K562 (cell line): Measurements from ENCODE around the gene COL5A1. TPM values are rescaled to one million over a fixed set of nuclear protein-coding genes. Genes with fewer than 3 reads are reported as not detected.

Experiments
- ATAC-seq: fragments of 200-7000 bp; cut with Tn5 transposase; 3 replicates; pipeline ENCODE4 v1.9.1; 2020; ENCODE audit warnings: moderate library complexity
- BruUV-seq: library from RNA; stranded (reverse); fragments of 400-500 nt; replicated peaks from 2 replicates; lab custom pipeline; 2021; lab: Mats Ljungman, UMichigan
- CTCF ChIA-PET: fragments of 300-600 bp; formaldehyde crosslinking; extraction: SDS; loops from one replicate; lab custom pipeline; 2021; ENCODE audit warnings: low intra/inter-chr PET ratio; lab: Yijun Ruan, JAX
- POLR2A ChIA-PET: fragments of 300-600, 350-650 bp; sonication (Branson Sonifier 250); formaldehyde crosslinking; extraction: SDS; loops from one replicate; lab custom pipeline; 2021; ENCODE audit warnings: antibody characterized with exemption, inconsistent platforms; lab: Yijun Ruan, JAX
- DNase-seq, 4 experiments: peaks; one replicate each; pipeline versions ENCODE4 v3.0.0 to v3.0.0-alpha.2; 2011 to 2018; ENCODE audit warnings: low spot score in 3 of 4, mixed read lengths in 3 of 4; ENCODE audit errors: extremely low read depth in 1 of 4
- FAIRE-seq: peaks from 2 replicates; lab custom pipeline; 2011; peaks lifted over from hg19 to GRCh38; lab: Jason Lieb, UNC
- H2AFZ ChIP-seq: 2 replicates; pipeline ENCODE4 v1.6.0; 2011; ENCODE audit warnings: low read depth, low read length, control low read depth, inconsistent platforms
- H3K27ac ChIP-seq: fragments of 200-600 bp; 3 replicates; pipeline ENCODE4 v1.8.0; 2011; ENCODE audit warnings: low read depth, mild to moderate bottlenecking, control low read depth, inconsistent platforms, low read length, moderate library complexity, mixed read lengths; ENCODE audit errors: extremely low read depth
- H3K27me3 ChIP-seq, 2 experiments: fragments of 300-600 bp in 1 of 2; 2 replicates in 1 of 2; 3 replicates in 1 of 2; pipeline versions ENCODE4 v1.6.0 to v1.8.0; 2011; ENCODE audit warnings: inconsistent platforms in 2 of 2, low read length in 2 of 2, mild to moderate bottlenecking in 1 of 2, mixed read lengths in 1 of 2, moderate library complexity in 1 of 2; ENCODE audit not compliant: control insufficient read depth in 2 of 2, insufficient read depth in 2 of 2
- H3K36me3 ChIP-seq: fragments of 300-600 bp; 3 replicates; pipeline ENCODE4 v1.8.0; 2011; ENCODE audit warnings: mild to moderate bottlenecking, low read length, inconsistent platforms; ENCODE audit not compliant: control insufficient read depth, insufficient read depth
- H3K4me1 ChIP-seq, 2 experiments: fragments of 200-600 bp in 1 of 2; replicated peaks in 1 of 2; 2 replicates in 1 of 2; 3 replicates in 1 of 2; pipeline versions ENCODE4 v1.5.1 to v1.8.0; 2011; ENCODE audit warnings: inconsistent platforms in 2 of 2, low read length in 2 of 2, mild to moderate bottlenecking in 1 of 2, mixed read lengths in 1 of 2, moderate library complexity in 1 of 2; ENCODE audit not compliant: control insufficient read depth in 2 of 2, insufficient read depth in 2 of 2
- H3K4me2 ChIP-seq: 2 replicates; pipeline ENCODE4 v1.6.1; 2011; ENCODE audit warnings: low read length, control low read depth, inconsistent platforms, mixed read lengths; ENCODE audit not compliant: insufficient read depth
- H3K4me3 ChIP-seq: fragments of 200-600 bp; sonication (generic), shearing (Covaris generic); 2 replicates; pipeline ENCODE4 v1.5.1; 2016; ENCODE audit warnings: control low read depth, inconsistent platforms
- H3K79me2 ChIP-seq: fragments of 200-600 bp; 3 replicates; pipeline ENCODE4 v1.8.0; 2011; ENCODE audit warnings: low read length, inconsistent platforms; ENCODE audit not compliant: control insufficient read depth, insufficient read depth
- H3K9ac ChIP-seq, 2 experiments: 2 replicates each; pipeline versions ENCODE4 v1.6.0 to v1.6.1; 2011; ENCODE audit warnings: low read depth in 2 of 2, low read length in 2 of 2, control low read depth in 1 of 2, inconsistent platforms in 1 of 2, mild to moderate bottlenecking in 1 of 2, mixed read lengths in 1 of 2; ENCODE audit not compliant: insufficient read depth in 1 of 2
- H3K9me1 ChIP-seq: one replicate; pipeline ENCODE4 v1.6.0; 2011; ENCODE audit warnings: inconsistent platforms, mild to moderate bottlenecking, low read length, moderate library complexity; ENCODE audit not compliant: control insufficient read depth, insufficient read depth
- H3K9me3 ChIP-seq: replicated peaks from 2 replicates; pipeline ENCODE4 v1.5.1; 2011; ENCODE audit warnings: low read depth, low read length, inconsistent platforms; ENCODE audit not compliant: control insufficient read depth, insufficient read depth
- H4K20me1 ChIP-seq: replicated peaks from 2 replicates; pipeline ENCODE4 v1.6.1; 2011; ENCODE audit warnings: low read length, inconsistent platforms, mixed read lengths; ENCODE audit not compliant: control insufficient read depth, insufficient read depth
- CBFA2T3 ChIP-seq: fragments of 450-650 bp; IDR thresholded peaks from 2 replicates; pipeline ENCODE4 v1.6.1; 2017
- GABPB2 ChIP-seq: fragments of 250-450 bp; sonication (Bioruptor Pico); conservative IDR thresholded peaks from 2 replicates; pipeline ENCODE4 v1.5.1; 2021; ENCODE audit warnings: mild to moderate bottlenecking
- HES1 ChIP-seq: fragments of 450-650 bp; IDR thresholded peaks from 2 replicates; pipeline ENCODE4 v1.6.1; 2016; ENCODE audit warnings: low read depth, mild to moderate bottlenecking, moderate library complexity
- MAFF ChIP-seq: IDR thresholded peaks from 2 replicates; pipeline ENCODE4 v1.6.1; 2012; ENCODE audit warnings: low read length, improper control_type of control experiment
- MECOM ChIP-seq: fragments of 250-450 bp; sonication (Bioruptor Pico); IDR thresholded peaks from 2 replicates; pipeline ENCODE4 v1.8.0; 2022; ENCODE audit warnings: inconsistent platforms
- NFIX ChIP-seq: fragments of 250-450 bp; sonication (Bioruptor Pico); IDR thresholded peaks from 2 replicates; pipeline ENCODE4 v1.4.0; 2020; ENCODE audit warnings: low read depth, mild to moderate bottlenecking, moderate library complexity
- SRF ChIP-seq, 2 experiments: fragments of 250-450, 450-650 bp in 1 of 2; sonication (Bioruptor Pico) in 1 of 2; sonication (generic) in 1 of 2; formaldehyde crosslinking; IDR thresholded peaks; 2 replicates each; pipeline versions ENCODE4 v1.5.0 to v1.5.1; 2020 to 2022; ENCODE audit warnings: mild to moderate bottlenecking in 1 of 2, missing genetic modification reagents in 1 of 2
- ZBTB9 ChIP-seq: fragments of 450-650 bp; formaldehyde crosslinking; IDR thresholded peaks from 2 replicates; pipeline ENCODE4 v1.4.0; 2020; ENCODE audit warnings: mild to moderate bottlenecking, moderate library complexity
- ZKSCAN3 ChIP-seq: fragments of 250-450 bp; sonication (Bioruptor Pico); IDR thresholded peaks from 2 replicates; pipeline ENCODE4 v1.4.0; 2020
- ZNF12 ChIP-seq: sonication (generic); formaldehyde crosslinking; IDR thresholded peaks from 2 replicates; pipeline ENCODE4 v1.4.0; 2020; ENCODE audit warnings: mild to moderate bottlenecking, missing genetic modification reagents
- ZNF436 ChIP-seq: fragments of 250-450, 450-650 bp; sonication (Bioruptor Pico); formaldehyde crosslinking; IDR thresholded peaks from 2 replicates; pipeline ENCODE4 v1.7.0; 2020; ENCODE audit warnings: mild to moderate bottlenecking
- ZNF586 ChIP-seq: fragments of 450-650 bp; formaldehyde crosslinking; conservative IDR thresholded peaks from 2 replicates; pipeline ENCODE4 v1.4.0; 2020; ENCODE audit warnings: mild to moderate bottlenecking, moderate library complexity
- ZNF778 ChIP-seq: fragments of 450-650 bp; formaldehyde crosslinking; IDR thresholded peaks from 2 replicates; pipeline ENCODE4 v1.4.0; 2020; ENCODE audit warnings: mild to moderate bottlenecking, moderate library complexity
- WGBS: fragments of 100-300 bp; shearing (Covaris generic); methylation state at CpG from one replicate; pipeline ENCODE4 v1.1.6; 2016; ENCODE audit warnings: low coverage, mixed read lengths; ENCODE audit not compliant: insufficient coverage; ENCODE audit errors: missing lambda C conversion rate; 5-methylcytosine and 5-hydroxymethylcytosine counted together
- in situ Hi-C: fragments of 300-500 bp; cut with MboI; formaldehyde crosslinking; loops from 4 replicates; pipeline ENCODE4 v1.15.0; 2018; ENCODE audit warnings: inconsistent platforms, mixed read lengths
- intact Hi-C: fragments of 100-400 bp; cut with micrococcal nuclease; formaldehyde crosslinking; loops from 2 replicates; pipeline ENCODE4 v1.14.2; 2022
- polyA plus RNA-seq, 8 experiments: library from polyadenylated mRNA; depleted of rRNA in 4 of 8; stranded (reverse) in 5 of 8; unstranded in 3 of 8; fragments of >200 nt; fragmentation: Nextera tagmentation in 2 of 8; fragmentation: Illumina TruSeq in 1 of 8; extraction: Ambion mirVana in 2 of 8; extraction: Trizol in 1 of 8; gene quantifications; 2 replicates each; pipeline versions ENCODE4 v1.2.1 to v1.2.3, GENCODE V29; 2011 to 2014; ENCODE audit warnings: inconsistent platforms in 1 of 8, missing spikeins in 1 of 8
- total RNA-seq, 7 experiments: library from RNA; depleted of rRNA in 6 of 7; stranded (reverse); fragments of >200 nt in 6 of 7; fragmentation: Illumina TruSeq in 2 of 7; extraction: Trizol in 2 of 7; gene quantifications; 2 replicates each; pipeline versions ENCODE4 v1.2.1 to v1.2.3, GENCODE V29; 2011 to 2021; ENCODE audit warnings: low replicate concordance in 1 of 7

The COL5A1 gene
- total and polyA plus RNA-seq, 9 of the 15 experiments (the other 6 are each of a cell fraction or from before 2014, with no cell fraction given), result under 0.01 to 0.13 (median 0.04) TPM; not detected in 6

GRCh38 chr9:134629061-134629585 lies 12.5 kb upstream of the COL5A1 start:
- Histone ChIP-seq H2AFZ (no peak overlapping the region), H3K79me2 (no peaks in the 10 kb centered on the region), H3K36me3 (no peaks in the 10 kb centered on the region), H3K9me3 (no peaks in the 10 kb centered on the region), H3K4me2 (no peak overlapping the region), H4K20me1 (peaks cover 9% of the 10 kb centered on the region; the same call in 1 of the 2 replicates)
- no TSS peak for BruUV-seq
- 3% methylated on average over 15 of the region's 21 CpGs for WGBS
- FAIRE-seq, result no peak
- no peak for DNase-seq
- intact Hi-C loops, result no loop called here
- TF ChIP-seq NFIX (CRISPR knock-in tag) (no peak), ZNF436 (CRISPR knock-in tag) (no peak)
- TF ChIP-seq, all 486 proteins: peak for 0
- Histone ChIP-seq H3K9ac (no peak overlapping the region; a peak in 1 of 4 replicates), H3K4me3 (no peak overlapping the region), H3K27me3 (peaks cover 10 to 73% of the 10 kb centered on the region in 2 experiments; a peak in 4 of 5 replicates), H3K9me1 (no peaks in the 10 kb centered on the region), H3K27ac (no peak overlapping the region), H3K4me1 (no peaks in the 10 kb centered on the region)
- in situ Hi-C loops, result no loop called here
- ChIA-PET CTCF (interaction anchor here (0.6 kb wide), 1 partner anchor 458 kb away, joined by 3 read pairs; no protein-coding TSS in a partner anchor), POLR2A (interaction anchor here (0.8 kb wide), 1 partner anchor 11 kb away, joined by 3 read pairs; no protein-coding TSS in a partner anchor)
- ATAC-seq, result peak; percentile 49; the same call in 2 of the 3 replicates

- no peaks in the 10 kb centered on the region for H3K4me1 ChIP-seq
- H3K36me3 ChIP-seq, result no peaks in the 10 kb centered on the region
- POLR2A ChIA-PET, result interaction anchor here (0.8 kb wide), 1 partner anchor 12 kb away, joined by 3 read pairs; no protein-coding TSS in a partner anchor
- no peaks in the 10 kb centered on the region for H3K79me2 ChIP-seq
- no peaks in the 10 kb centered on the region for H3K9me3 ChIP-seq
- H3K27ac ChIP-seq, result no peak overlapping the region
- H3K27me3 ChIP-seq, result peaks cover 8 to 73% of the 10 kb centered on the region in 2 experiments; a peak in 4 of 5 replicates
- WGBS, result 0% methylated on average over 10 of the region's 16 CpGs
- no peaks in the 10 kb centered on the region for H3K9me1 ChIP-seq
- no peak for DNase-seq
- intact Hi-C loops (no loop called here), in situ Hi-C loops (no loop called here)
- no peak overlapping the region for H2AFZ ChIP-seq
- FAIRE-seq, result no peak
- H3K9ac ChIP-seq, result no peak overlapping the region; a peak in 1 of 4 replicates
- no TSS peak for BruUV-seq
- peaks cover 5% of the 10 kb centered on the region; the same call in 1 of the 2 replicates for H4K20me1 ChIP-seq
- CTCF ChIA-PET, result no interaction called here
- no peak overlapping the region for H3K4me2 ChIP-seq
- ATAC-seq, result no peak
- no peak overlapping the region for H3K4me3 ChIP-seq
- TF ChIP-seq MECOM (CRISPR knock-in tag), result no peak
- no peak for TF ChIP-seq ZKSCAN3
- TF ChIP-seq CBFA2T3, result no peak
- TF ChIP-seq ZNF586, result no peak
- no peak for TF ChIP-seq GABPB2 (CRISPR knock-in tag)
- TF ChIP-seq SRF (CRISPR knock-in tag; IDR thresholded peaks at IDR 0.05), result no peak
- no peak for TF ChIP-seq ZNF778
- no peak for TF ChIP-seq ZBTB9 (CRISPR knock-in tag)
- no peak for TF ChIP-seq MAFF
- TF ChIP-seq HES1, result no peak
- TF ChIP-seq ZNF12 (CRISPR knock-in tag), result no peak
Observed at GRCh38 chr9:134629586-134630392, 11.8 kb upstream of the COL5A1 start.
